Activated CD8-positive, alpha-beta memory T cell treated with anti-CD3 and anti-CD28 coated beads, Interleukin-2, amount 50 U/mL, for 48 hours (primary cell): ENCODE measurements around the gene LRSAM1.
"Not testable (repeated sequence)": the region's sequence is repeated elsewhere in the genome, so short reads cannot be mapped to it uniquely, and the experiment has no call there.

Experiments used
- DNase-seq: peaks from one replicate; pipeline ENCODE4 v3.0.0-alpha.2; 2020

The LRSAM1 gene

DNA sequence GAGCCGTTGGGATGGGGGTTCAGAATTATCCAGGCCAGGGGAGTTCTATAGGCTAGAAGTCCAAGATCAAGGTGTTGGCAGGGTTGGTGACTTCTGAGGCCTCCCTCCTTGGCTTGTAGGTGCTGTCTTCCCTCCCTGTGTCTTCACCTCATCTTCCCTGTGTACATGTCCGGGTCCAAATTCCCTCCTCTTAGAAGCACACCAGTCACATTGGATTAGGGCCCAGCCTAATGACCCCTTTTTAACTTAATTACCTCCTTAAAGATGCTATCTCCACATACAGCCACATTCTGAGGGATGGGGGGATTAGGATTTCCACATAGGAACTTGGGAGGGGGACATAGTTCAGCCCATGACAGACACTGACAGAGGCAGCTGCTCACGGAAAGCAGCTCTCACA is 12.1 kb downstream of the LRSAM1 start:
- DNase-seq: no peak

DNA sequence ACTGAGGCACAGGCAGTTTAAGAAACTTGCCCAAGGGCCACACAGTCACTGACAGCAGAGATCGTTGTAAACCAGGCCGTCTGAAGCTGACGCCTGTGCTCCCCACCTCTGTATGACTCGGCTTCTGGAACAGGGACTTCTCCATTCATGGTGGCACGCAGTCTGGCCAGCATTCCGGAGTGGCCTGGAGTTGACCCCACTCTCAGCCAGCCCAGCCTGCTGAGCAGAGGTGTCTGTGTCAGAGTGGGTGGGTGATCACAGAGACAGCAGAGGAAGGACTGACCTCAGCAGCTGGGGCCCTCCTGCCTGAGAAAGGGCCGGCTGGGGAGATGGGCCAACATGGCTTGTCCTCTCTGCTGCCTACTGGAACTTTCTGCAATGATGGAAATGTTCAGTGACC is 12.6 kb downstream of the LRSAM1 start:
- no peak for DNase-seq

DNA sequence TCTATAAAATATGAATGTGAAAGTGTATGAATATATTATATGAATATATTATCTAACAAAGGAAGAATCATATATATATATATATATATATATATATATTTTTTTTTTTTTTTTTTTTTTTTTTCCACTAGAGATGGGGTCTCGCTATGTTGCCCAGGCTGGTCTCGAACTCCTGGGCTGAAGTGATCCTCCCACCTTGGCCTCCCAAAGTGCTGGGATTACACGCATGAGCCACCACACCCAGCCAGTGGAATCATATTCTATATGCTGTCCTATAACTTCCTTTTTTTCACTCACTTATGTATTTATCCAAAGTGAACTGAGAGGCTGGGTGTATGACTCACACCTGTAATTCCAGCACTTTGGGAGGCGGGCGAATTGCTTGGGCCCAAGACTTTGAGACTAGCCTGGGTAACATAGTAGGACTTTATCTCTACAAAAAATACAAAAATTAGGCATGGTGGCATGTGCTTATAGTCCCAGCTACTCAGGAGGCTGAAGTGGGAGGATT is 15.2 kb downstream of the LRSAM1 start:
- DNase-seq: not testable (repeated sequence)

DNA sequence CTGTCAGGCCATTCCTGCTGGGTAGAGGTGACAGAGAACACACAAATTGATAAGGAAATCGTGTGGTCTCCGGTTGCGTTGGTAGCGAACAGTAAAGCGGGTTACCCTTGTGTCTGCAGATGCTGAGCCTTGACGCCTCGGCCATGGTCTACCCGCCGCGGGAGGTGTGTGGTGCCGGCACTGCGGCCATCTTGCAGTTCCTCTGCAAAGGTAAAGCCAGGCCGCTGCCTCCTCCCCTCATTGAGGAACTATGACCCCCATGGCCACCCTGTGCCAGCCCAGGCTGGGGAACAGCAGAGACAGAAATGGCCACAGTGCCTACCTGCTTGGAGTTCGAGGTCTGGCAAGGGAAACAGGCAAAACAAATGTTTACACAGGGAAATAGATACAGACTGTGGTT is 16.3 kb downstream of the LRSAM1 start:
- DNase-seq: no peak

DNA sequence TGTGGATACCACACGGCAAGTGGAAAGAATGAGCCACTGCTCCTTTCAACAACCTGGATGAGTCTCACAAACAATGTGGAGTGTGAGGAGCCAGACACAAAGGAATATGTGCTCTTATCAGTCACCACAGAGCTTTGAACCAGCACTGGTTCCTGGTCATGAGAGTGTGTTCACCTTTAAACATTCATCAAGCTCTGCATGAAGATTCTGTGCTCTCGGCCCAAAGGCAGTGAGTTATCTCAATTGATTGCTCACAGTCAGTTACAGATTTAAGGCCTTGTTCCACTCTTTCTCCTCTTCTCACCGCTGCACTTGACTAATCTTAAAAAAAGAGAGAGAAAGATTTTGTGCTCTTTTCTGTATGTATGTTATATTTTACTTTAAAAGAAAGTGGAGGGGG is 19.4 kb downstream of the LRSAM1 start:
- DNase-seq: no peak

DNA sequence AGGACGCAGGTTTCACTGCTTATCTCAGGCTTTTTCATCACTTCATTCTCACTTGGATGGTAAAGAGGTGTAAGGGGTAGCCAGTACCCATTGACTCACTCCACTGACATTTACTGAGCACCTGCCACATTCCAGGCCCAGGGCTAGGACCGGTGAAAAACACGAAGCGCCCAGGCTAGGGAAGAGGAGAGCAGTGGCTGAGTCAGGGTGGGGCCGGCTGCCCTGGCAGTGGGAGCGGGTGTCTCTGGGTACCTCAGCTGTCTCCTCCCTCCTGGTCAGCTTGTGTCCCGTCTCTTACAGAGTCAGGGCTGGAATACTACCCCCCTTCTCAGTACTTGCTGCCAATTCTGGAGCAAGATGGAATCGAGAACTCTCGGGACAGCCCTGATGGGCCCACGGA is 22.2 kb downstream of the LRSAM1 start:
- DNase-seq: no peak

DNA sequence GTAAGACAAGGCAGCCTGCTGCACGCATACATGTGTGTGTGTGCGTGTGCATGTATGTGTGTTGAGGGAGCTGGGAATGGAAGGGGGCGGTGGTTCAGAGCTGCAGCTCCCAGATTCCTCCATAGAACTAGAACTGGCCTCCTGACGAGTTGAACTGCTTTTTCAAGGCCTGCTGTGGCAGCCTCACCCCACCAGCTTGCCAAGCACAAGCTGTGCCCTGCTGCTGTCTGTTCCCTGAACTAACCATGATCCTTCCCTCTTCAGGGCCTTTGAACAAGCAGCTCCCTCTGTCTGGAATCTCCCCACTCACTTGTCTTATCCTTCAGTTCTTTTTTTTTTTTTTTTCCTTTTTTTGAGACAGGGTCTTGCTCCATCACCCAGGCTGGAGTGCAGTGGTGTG is 22.6 kb downstream of the LRSAM1 start:
- no peak for DNase-seq

DNA sequence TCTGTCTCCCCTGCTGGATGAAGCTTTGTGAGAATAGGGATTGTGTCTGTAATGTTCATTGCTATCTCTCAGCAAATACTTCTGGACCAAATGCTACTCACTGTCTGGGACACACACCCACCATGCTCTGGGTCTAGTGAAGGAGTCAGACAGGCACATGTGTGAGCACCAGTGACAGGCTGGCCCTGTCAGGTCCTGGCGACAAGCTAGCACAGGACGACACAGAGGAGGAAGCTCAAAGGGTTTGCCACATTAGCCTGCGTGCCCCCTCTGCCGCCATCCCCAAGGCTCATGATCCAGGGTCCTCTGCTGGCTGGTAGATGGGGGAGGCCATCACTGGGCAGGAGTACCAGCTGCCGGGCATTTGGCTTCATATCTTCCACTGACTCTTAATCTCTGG is 23.3 kb downstream of the LRSAM1 start:
- no peak for DNase-seq

DNA sequence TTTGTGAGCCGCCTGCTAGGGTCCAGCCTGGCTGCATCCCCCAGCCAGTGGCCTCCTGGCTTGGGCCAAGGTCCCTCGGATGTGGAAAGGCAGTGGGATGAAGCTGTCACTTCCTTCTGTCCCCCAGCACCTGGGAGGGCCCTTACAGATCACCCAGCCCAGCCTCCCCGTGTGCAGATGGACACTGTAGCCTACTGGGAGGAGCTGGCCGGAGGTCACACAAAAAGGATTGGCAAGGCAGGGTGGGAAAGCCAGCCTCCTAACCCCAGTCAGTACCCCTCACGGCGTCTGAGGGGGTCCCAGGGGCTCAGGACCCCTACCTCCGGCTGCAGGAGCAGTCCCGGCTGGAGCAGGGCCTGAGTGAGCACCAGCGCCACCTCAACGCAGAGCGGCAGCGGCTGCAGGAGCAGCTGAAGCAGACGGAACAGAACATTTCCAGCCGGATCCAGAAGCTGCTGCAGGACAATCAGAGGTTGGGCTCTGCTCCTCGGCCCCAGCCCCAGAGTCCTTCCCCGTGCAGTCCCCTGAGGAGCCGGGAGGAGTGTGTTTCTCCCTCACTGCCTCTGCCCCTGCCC is 28.3 kb downstream of the LRSAM1 start:
- no peak for DNase-seq

DNA sequence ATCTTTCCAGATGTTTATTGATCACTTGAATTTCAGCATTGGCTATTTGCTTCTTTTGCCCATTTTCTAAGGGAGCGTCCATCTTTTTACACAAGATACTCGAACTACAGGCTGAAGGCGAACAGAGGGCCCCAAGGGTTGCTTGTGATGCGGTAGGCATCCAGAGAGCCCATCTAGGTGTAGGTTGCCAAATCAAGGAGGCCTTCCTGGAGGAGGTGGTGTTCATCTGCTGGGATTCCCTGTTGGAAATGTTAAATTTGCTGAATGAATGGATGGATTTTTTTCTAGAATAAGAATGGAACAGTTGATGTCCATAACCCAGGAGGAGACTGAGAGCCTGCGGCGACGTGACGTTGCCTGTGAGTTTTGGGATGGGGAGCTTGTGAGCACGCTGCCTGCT is 31.4 kb downstream of the LRSAM1 start:
- DNase-seq: no peak

DNA sequence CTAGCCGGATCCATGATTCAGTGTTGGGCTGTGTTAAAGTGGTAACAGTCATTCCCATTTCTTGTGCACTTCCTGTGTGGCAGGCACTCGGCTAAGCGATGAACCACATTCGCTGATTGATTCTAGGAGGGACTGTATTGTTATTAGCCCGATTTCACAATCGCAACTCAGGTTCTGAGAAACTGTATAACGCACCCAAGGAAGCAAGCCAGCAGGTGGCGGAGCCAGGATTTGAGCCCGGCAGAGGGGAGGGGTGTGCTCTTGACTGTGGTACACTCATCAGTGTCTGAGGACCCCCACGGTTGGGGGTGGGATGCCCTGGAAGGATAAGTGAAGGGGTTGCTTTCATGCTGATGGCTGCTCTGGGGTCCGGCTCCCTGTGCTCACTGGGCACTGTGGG is 34.7 kb downstream of the LRSAM1 start:
- no peak for DNase-seq

DNA sequence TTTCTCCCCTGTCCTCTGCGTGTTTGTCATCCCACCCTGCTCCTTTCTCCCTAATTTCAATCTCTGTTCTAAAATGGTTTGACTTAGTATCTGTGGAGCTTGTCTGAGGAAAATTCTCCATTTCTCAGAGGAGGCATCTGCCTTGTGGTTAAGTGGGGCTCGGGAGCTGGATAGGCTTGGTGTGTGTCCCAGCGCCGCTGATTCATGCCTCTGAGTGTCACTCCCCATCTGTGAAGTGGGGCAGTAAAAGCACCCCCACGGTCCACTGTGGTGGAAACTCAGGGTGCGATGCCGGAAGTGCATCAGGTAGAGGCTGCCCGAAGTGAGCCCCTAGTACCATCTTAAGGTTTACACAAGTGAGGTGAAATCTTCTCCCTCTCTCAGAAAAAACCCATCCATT is 37.6 kb downstream of the LRSAM1 start:
- DNase-seq: no peak

DNA sequence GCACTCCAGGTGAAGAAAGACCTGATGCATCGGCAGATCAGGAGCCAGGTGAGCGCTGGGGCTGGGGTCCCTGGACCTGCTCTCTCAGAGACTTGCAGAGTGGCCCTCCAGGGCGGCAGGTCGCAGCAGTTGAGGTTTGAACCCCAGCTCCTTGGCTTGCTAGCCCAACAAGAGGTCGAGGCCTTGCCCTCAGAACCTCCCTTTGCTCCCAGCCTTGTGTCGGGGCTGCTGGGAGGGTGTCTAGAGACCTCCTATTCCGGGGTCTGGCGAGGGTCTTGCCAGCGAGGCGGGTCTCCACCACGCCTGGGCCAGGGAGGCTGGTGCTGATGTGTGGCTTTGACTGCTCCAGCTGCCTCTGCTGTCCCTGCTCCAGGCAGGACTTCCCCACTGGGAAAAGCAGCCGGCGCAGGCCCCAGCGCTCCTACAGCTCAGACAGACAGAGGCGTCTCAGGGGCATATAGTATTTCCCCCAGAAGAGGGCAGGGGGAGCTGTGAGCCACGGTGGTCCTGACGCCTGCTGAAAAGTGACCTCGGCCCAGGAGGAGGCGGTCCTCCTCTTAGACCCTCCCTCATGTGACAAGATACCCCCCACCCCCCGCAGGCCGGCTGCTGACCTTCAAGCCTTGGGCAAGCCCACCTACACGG is 38.3 kb downstream of the LRSAM1 start:
- no peak for DNase-seq

DNA sequence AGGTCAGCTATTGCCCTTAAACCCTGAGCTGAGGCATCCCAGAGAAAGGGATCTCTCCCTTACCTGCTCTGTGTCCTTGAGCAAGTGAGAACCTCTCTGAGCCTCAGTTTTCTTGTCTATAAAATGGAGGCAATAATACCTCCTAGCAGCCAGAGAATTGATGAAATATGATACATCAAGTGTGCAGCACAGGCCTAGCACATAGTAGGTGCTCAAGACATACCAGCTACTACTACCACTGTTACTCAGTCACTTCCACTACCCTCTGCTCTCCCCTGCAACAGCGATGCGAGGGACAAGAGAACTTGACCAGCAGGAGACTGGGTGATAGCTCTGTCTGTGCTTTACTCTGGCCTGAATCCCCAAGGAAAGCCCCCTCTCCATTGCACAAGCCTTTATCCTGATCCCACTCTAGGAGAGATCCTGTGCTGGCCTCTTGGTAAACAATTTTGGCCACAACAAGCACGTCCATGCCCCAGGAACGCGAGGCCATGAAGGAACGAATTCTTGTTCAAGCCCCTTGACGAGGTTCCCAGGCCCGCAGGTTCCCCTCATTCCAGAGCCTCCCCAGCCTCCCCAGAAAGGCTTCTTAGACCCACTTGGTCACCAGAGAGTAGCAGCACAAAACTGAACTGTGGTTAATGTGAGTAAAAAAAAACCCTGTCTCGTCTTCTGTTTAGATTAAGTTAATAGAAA is 39.4 kb downstream of the LRSAM1 start:
- DNase-seq: no peak

DNA sequence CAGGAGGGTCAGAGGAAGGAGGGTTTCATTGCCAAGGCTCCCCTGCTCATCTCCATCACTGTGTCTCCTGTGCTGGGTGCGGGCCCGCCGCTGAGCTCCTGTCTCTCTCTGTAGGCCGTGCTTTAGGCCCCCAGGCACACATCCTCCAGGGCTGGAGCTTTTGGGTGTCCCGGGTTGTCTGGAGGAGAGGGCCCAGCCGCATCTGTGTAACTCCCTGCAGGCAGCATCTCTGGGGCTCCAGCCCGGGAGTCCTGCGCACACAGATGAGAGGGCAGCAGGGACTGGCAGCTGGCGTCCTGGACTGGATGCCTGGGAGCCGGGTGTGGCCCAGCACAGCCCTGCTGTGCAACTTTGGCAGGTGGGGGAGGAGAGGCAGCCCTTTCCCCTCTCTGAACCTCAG is 40.2 kb downstream of the LRSAM1 start:
- no peak for DNase-seq

DNA sequence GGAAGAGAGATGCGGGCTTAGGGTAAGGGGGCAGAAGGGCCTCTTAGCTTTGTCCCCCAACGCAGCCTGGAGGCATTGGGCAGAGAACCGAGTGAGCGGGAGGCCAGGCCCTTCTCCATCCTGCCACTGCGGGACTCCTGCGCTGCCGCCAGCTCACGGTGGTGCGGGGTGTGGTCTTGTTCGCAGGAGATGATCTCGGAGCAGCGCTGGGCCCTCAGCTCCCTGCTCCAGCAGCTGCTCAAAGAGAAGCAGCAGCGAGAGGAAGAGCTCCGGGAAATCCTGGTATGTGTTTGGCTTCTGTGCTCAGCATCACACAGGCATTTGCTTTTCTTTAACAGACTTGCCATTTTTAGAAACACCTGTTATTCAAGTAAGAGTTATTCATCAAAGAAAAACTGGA is 41.3 kb downstream of the LRSAM1 start:
- DNase-seq: no peak

DNA sequence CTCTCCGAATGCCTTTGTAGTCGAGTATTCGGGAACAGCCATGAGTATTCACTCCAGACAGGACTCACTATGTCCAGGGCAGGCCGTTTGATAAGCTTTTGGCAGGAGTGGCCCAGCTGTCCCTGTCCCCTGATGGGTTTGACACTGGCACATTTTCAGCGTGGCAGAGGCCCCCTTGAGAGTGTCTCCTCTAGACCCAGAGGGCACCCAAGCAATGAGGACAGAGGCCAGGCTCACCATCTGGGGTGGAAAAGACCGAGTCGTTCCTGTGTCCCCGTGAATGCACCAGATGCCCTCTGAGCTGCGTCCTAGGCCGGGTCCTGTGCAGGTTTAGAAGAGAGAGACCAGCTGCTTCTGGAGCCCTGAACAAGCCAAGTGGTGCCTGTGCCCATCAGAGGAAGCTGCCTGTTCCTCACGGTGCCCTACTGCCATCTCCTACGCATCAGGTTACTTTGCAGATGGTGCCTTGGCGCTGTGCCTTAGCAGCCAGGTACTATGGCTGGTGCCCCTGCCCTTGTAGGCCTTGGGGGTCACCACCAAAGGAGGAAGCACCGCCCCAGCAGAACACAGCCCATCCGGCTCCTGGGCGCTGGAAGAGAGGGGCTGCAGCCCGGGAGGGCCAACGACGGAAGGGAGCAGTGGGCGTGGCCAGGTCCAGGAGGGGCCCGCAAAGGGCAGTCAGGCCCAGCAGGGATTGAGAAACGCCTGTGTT is 42.4 kb downstream of the LRSAM1 start:
- no peak for DNase-seq

DNA sequence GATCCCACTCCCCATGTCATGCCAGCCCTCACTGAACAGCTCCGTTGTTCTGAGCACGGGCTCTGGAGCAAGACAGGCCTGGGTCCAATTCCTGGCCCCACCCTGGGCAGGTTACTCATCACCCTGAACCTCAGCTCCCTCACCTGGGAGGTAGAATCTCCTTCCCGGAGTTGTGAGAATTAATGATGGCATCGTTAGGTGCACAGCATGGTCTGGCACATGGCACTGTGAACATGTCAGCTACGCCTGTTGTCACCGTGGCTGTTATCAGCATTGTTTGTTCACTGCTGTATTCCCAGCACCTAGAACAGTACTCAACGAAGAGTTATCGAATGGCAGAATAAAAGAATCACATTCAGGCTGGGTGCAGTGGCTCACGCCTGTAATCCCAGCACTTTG is 43.0 kb downstream of the LRSAM1 start:
- no peak for DNase-seq

DNA sequence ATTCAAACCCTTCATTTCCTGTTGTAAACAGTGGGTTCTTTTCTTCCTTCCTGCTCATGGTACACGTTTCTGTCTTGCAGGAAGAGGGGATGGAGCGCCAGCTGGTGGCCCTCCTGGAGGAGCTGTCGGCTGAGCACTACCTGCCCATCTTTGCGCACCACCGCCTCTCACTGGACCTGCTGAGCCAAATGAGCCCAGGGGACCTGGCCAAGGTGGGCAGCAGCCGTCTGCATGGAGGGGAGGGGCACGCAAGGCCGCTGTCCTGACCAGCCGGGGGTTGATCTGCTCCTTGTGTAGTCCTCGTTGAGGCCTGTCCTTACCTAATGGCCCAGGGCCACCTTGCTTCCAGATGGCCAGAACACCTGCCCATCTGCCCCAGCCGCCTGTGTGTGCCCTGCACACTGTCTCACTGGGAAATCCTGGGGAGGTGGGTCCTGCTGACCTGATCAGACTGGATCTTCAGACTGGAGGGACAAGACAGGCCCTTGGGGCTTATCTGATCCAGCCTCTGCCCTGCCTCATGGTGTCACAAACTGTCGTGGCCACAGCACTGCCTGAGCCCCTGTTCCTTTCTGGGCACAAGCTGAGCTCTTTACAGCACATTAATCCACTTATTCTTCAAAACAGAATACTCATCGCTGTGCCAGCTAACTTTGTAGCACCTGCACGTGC is 44.7 kb downstream of the LRSAM1 start:
- no peak for DNase-seq

DNA sequence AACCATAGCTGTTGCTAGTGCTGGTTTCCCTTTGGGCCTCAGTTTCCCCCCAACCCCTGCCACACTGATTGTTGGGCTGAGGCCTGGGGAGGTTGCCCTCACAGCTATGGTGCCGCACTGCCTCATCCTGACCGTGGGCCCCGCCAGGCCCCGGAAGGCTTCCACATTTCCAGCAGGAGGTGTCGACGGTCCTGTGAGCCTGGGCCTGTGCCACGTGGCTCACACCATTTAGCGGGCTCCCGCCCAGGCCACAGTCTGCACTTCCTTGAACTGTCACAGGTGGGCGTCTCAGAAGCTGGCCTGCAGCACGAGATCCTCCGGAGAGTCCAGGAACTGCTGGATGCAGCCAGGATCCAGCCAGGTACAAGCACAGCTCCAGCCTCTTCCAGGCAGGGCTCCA is 45.7 kb downstream of the LRSAM1 start:
- no peak for DNase-seq

DNA sequence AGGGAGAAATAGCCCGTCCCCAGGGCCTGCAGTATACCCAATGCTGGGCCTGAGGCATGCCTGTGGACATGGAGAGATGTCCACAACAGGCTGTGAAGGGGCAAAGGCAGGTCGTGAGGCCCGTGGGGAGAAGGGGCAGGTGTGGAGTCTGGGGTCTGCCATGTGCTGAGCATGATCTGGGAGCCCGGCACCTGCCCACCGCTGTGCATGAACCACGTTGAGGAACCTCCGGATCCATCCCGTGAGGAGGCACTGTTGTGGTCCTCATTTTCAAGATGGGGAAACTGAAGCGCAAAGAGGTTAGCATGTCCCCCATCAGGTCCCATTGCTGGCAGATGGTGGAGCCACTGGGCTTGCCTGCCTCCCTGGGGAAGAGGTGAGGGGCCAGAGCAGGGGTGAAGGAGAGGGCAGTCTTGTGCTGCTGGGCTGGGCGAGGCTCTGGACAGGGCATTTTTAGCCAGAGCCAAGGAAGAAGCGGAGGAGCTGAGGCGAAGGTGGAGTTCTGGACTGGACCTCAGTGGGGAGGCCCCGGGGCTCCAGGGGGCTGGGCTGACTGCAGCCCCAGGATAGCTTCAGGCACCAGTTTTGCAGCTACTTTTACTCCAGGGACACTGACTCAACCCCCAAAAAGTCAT is 46.5 kb downstream of the LRSAM1 start:
- DNase-seq: no peak

DNA sequence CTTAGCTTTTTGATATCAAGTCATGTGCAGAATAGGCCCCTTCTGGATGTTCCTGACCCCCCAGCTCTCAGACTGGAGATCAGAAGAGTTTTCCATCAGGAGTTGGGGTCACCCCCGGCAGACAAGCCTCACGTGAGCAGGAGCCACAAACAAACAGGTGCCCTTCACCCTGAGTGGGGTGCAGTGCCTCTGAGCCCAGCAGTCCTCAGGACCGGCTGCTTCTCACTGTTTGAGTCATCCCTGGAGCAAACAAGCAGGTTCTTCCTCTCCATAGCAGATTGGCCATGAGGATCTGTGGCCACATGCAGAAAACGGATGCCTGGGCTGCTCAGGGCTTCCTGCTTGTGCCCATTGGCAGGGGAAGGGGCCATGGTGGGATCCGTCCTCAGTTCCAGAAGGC is 47.0 kb downstream of the LRSAM1 start:
- DNase-seq: no peak

DNA sequence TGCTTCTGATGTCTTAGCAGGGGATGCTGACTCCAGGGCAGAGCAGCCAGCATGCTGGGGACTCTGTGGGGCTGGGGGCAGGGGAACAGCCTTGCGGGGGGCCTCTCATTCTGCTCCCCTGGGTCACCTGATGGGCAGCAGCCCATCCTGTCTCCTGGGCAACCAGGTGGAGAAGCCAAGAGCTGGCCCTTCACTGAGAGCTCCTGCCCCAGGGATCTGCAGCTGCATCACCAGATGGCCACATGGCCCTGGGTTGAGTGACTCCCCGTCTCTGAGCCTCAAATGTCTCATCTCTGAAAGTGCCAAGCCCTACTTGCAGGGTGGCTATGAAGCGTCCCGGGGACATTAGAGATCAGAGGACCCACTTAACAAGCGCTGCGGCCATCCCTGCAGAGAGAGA is 49.1 kb downstream of the LRSAM1 start:
- no peak for DNase-seq
